Measurements from ENCODE around the gene USP6.
"Not testable (repeated sequence)": the region's sequence is repeated elsewhere in the genome, so short reads cannot be mapped to it uniquely, and the experiment has no call there.

Gene USP6

GRCh38 chr17:5183410-5183793 is 67.6 kb downstream of the USP6 start:
- DNase-seq (ENCODE audit: low read depth in 3 of 3, low spot score in 1 of 3), result no peak

- DNase-seq (ENCODE audit: low read depth in 3 of 3, low spot score in 1 of 3), result no peak
These were observed 68.5 kb downstream of the USP6 start for GRCh38 chr17:5184288-5184687.

- peak; percentile 92 to 93 (median 92) for DNase-seq (ENCODE audit: low read depth in 3 of 3, low spot score in 1 of 3)
These were observed 75.9 kb downstream of the USP6 start, which contains the start of gene ZNF594 for GRCh38 chr17:5191541-5192417. TSS of gene ZNF594 (minus strand) at chr17:5191868. CDS start at chr17:5184256, 7,612 bp downstream.

- no peak for DNase-seq (ENCODE audit: low read depth in 3 of 3, low spot score in 1 of 3)
These were observed 78.5 kb downstream of the USP6 start for GRCh38 chr17:5194346-5194745.

- DNase-seq (ENCODE audit: low read depth in 3 of 3, low spot score in 1 of 3), result no peak
These were observed 82.6 kb downstream of the USP6 start for GRCh38 chr17:5198472-5198871.

GRCh38 chr17:5200360-5200759 is 84.5 kb downstream of the USP6 start:
- DNase-seq (ENCODE audit: low read depth in 3 of 3, low spot score in 1 of 3), result no peak

- no peak for DNase-seq (ENCODE audit: low read depth in 3 of 3, low spot score in 1 of 3)
These were observed 85.2 kb downstream of the USP6 start for GRCh38 chr17:5201011-5201410.

GRCh38 chr17:5203178-5203907 is 87.5 kb downstream of the USP6 start:
- DNase-seq (ENCODE audit: low read depth in 3 of 3, low spot score in 1 of 3), result no peak

- no peak for DNase-seq (ENCODE audit: low read depth in 3 of 3, low spot score in 1 of 3)
These were observed 88.1 kb downstream of the USP6 start for GRCh38 chr17:5203908-5204294.

- DNase-seq (ENCODE audit: low read depth in 3 of 3, low spot score in 1 of 3), result no peak
These were observed 93.6 kb downstream of the USP6 start for GRCh38 chr17:5209396-5209795.

- DNase-seq (ENCODE audit: low read depth in 3 of 3, low spot score in 1 of 3), result no peak
These were observed 94.3 kb downstream of the USP6 start for GRCh38 chr17:5210091-5210490.

- no peak for DNase-seq (ENCODE audit: low read depth in 3 of 3, low spot score in 1 of 3)
These were observed 94.9 kb downstream of the USP6 start for GRCh38 chr17:5210614-5211252.

- DNase-seq (ENCODE audit: low read depth in 3 of 3, low spot score in 1 of 3), result no peak
These were observed 95.6 kb downstream of the USP6 start for GRCh38 chr17:5211458-5211857.

- not testable (repeated sequence) for DNase-seq (ENCODE audit: low read depth in 3 of 3, low spot score in 1 of 3)
These were observed 101.7 kb downstream of the USP6 start for GRCh38 chr17:5217562-5217961.

- no peak for DNase-seq (ENCODE audit: low read depth in 3 of 3, low spot score in 1 of 3)
These were observed 103.7 kb downstream of the USP6 start for GRCh38 chr17:5219536-5219935.

- DNase-seq (ENCODE audit: low read depth in 3 of 3, low spot score in 1 of 3), result no peak
These were observed 104.2 kb downstream of the USP6 start for GRCh38 chr17:5220074-5220473.

- DNase-seq (ENCODE audit: low read depth in 3 of 3, low spot score in 1 of 3), result not testable (repeated sequence)
These were observed 106.1 kb downstream of the USP6 start for GRCh38 chr17:5221912-5222311.

All from stimulated activated CD4-positive, alpha-beta T cell treated with anti-CD3 and anti-CD28 coated beads, TNF-alpha, amount 100 ng/mL, for 1 hour (primary cell).